K562 (cell line): Measurements from ENCODE around the gene KIRREL1. TPM values are rescaled to one million over a fixed set of nuclear protein-coding genes. Genes with fewer than 3 reads are reported as not detected.

Experiments used
- ATAC-seq: fragments of 200-7000 bp; cut with Tn5 transposase; 3 replicates; pipeline ENCODE4 v1.9.1; 2020; ENCODE audit warnings: moderate library complexity
- BruUV-seq: library from RNA; stranded (reverse); fragments of 400-500 nt; replicated peaks from 2 replicates; lab custom pipeline; 2021; lab: Mats Ljungman, UMichigan
- CTCF ChIA-PET: fragments of 300-600 bp; formaldehyde crosslinking; extraction: SDS; loops from one replicate; lab custom pipeline; 2021; ENCODE audit warnings: low intra/inter-chr PET ratio; lab: Yijun Ruan, JAX
- POLR2A ChIA-PET: fragments of 300-600, 350-650 bp; sonication (Branson Sonifier 250); formaldehyde crosslinking; extraction: SDS; loops from one replicate; lab custom pipeline; 2021; ENCODE audit warnings: antibody characterized with exemption, inconsistent platforms; lab: Yijun Ruan, JAX
- DNase-seq, 4 experiments: peaks; one replicate each; pipeline versions ENCODE4 v3.0.0 to v3.0.0-alpha.2; 2011 to 2018; ENCODE audit warnings: low spot score in 3 of 4, mixed read lengths in 3 of 4; ENCODE audit errors: extremely low read depth in 1 of 4
- FAIRE-seq: peaks from 2 replicates; lab custom pipeline; 2011; peaks lifted over from hg19 to GRCh38; lab: Jason Lieb, UNC
- H2AFZ ChIP-seq: 2 replicates; pipeline ENCODE4 v1.6.0; 2011; ENCODE audit warnings: low read depth, low read length, control low read depth, inconsistent platforms
- H3K27ac ChIP-seq: fragments of 200-600 bp; 3 replicates; pipeline ENCODE4 v1.8.0; 2011; ENCODE audit warnings: low read depth, mild to moderate bottlenecking, control low read depth, inconsistent platforms, low read length, moderate library complexity, mixed read lengths; ENCODE audit errors: extremely low read depth
- H3K27me3 ChIP-seq, 2 experiments: fragments of 300-600 bp in 1 of 2; 2 replicates in 1 of 2; 3 replicates in 1 of 2; pipeline versions ENCODE4 v1.6.0 to v1.8.0; 2011; ENCODE audit warnings: inconsistent platforms in 2 of 2, low read length in 2 of 2, mild to moderate bottlenecking in 1 of 2, mixed read lengths in 1 of 2, moderate library complexity in 1 of 2; ENCODE audit not compliant: control insufficient read depth in 2 of 2, insufficient read depth in 2 of 2
- H3K36me3 ChIP-seq: fragments of 300-600 bp; 3 replicates; pipeline ENCODE4 v1.8.0; 2011; ENCODE audit warnings: mild to moderate bottlenecking, low read length, inconsistent platforms; ENCODE audit not compliant: control insufficient read depth, insufficient read depth
- H3K4me1 ChIP-seq, 2 experiments: fragments of 200-600 bp in 1 of 2; replicated peaks in 1 of 2; 2 replicates in 1 of 2; 3 replicates in 1 of 2; pipeline versions ENCODE4 v1.5.1 to v1.8.0; 2011; ENCODE audit warnings: inconsistent platforms in 2 of 2, low read length in 2 of 2, mild to moderate bottlenecking in 1 of 2, mixed read lengths in 1 of 2, moderate library complexity in 1 of 2; ENCODE audit not compliant: control insufficient read depth in 2 of 2, insufficient read depth in 2 of 2
- H3K4me2 ChIP-seq: 2 replicates; pipeline ENCODE4 v1.6.1; 2011; ENCODE audit warnings: low read length, control low read depth, inconsistent platforms, mixed read lengths; ENCODE audit not compliant: insufficient read depth
- H3K4me3 ChIP-seq: fragments of 200-600 bp; sonication (generic), shearing (Covaris generic); 2 replicates; pipeline ENCODE4 v1.5.1; 2016; ENCODE audit warnings: control low read depth, inconsistent platforms
- H3K79me2 ChIP-seq: fragments of 200-600 bp; 3 replicates; pipeline ENCODE4 v1.8.0; 2011; ENCODE audit warnings: low read length, inconsistent platforms; ENCODE audit not compliant: control insufficient read depth, insufficient read depth
- H3K9ac ChIP-seq, 2 experiments: 2 replicates each; pipeline versions ENCODE4 v1.6.0 to v1.6.1; 2011; ENCODE audit warnings: low read depth in 2 of 2, low read length in 2 of 2, control low read depth in 1 of 2, inconsistent platforms in 1 of 2, mild to moderate bottlenecking in 1 of 2, mixed read lengths in 1 of 2; ENCODE audit not compliant: insufficient read depth in 1 of 2
- H3K9me1 ChIP-seq: one replicate; pipeline ENCODE4 v1.6.0; 2011; ENCODE audit warnings: inconsistent platforms, mild to moderate bottlenecking, low read length, moderate library complexity; ENCODE audit not compliant: control insufficient read depth, insufficient read depth
- H3K9me3 ChIP-seq: replicated peaks from 2 replicates; pipeline ENCODE4 v1.5.1; 2011; ENCODE audit warnings: low read depth, low read length, inconsistent platforms; ENCODE audit not compliant: control insufficient read depth, insufficient read depth
- H4K20me1 ChIP-seq: replicated peaks from 2 replicates; pipeline ENCODE4 v1.6.1; 2011; ENCODE audit warnings: low read length, inconsistent platforms, mixed read lengths; ENCODE audit not compliant: control insufficient read depth, insufficient read depth
- CHCHD3 ChIP-seq: fragments of 250-450 bp; sonication (Bioruptor Pico); IDR thresholded peaks from 2 replicates; pipeline ENCODE4 v2.1.2; 2022; ENCODE audit warnings: mild to moderate bottlenecking
- WGBS: fragments of 100-300 bp; shearing (Covaris generic); methylation state at CpG from one replicate; pipeline ENCODE4 v1.1.6; 2016; ENCODE audit warnings: low coverage, mixed read lengths; ENCODE audit not compliant: insufficient coverage; ENCODE audit errors: missing lambda C conversion rate; 5-methylcytosine and 5-hydroxymethylcytosine counted together
- in situ Hi-C: fragments of 300-500 bp; cut with MboI; formaldehyde crosslinking; loops from 4 replicates; pipeline ENCODE4 v1.15.0; 2018; ENCODE audit warnings: inconsistent platforms, mixed read lengths
- intact Hi-C: fragments of 100-400 bp; cut with micrococcal nuclease; formaldehyde crosslinking; loops from 2 replicates; pipeline ENCODE4 v1.14.2; 2022
- polyA plus RNA-seq, 8 experiments: library from polyadenylated mRNA; depleted of rRNA in 4 of 8; stranded (reverse) in 5 of 8; unstranded in 3 of 8; fragments of >200 nt; fragmentation: Nextera tagmentation in 2 of 8; fragmentation: Illumina TruSeq in 1 of 8; extraction: Ambion mirVana in 2 of 8; extraction: Trizol in 1 of 8; gene quantifications; 2 replicates each; pipeline versions ENCODE4 v1.2.1 to v1.2.3, GENCODE V29; 2011 to 2014; ENCODE audit warnings: inconsistent platforms in 1 of 8, missing spikeins in 1 of 8
- total RNA-seq, 7 experiments: library from RNA; depleted of rRNA in 6 of 7; stranded (reverse); fragments of >200 nt in 6 of 7; fragmentation: Illumina TruSeq in 2 of 7; extraction: Trizol in 2 of 7; gene quantifications; 2 replicates each; pipeline versions ENCODE4 v1.2.1 to v1.2.3, GENCODE V29; 2011 to 2021; ENCODE audit warnings: low replicate concordance in 1 of 7
- TF ChIP-seq, protein P1 (sequence below), 3 experiments: IDR thresholded peaks in 2 of 3; conservative IDR thresholded peaks in 1 of 3; 2 replicates each; pipeline ENCODE4 v1.5.1; 2011 to 2012; ENCODE audit warnings: low read length in 3 of 3, mild to moderate bottlenecking in 3 of 3, control low read depth in 2 of 3, improper control_type of control experiment in 1 of 3, inconsistent platforms in 1 of 3, low read depth in 1 of 3, mixed read lengths in 1 of 3, moderate library complexity in 1 of 3; ENCODE audit not compliant: insufficient read depth in 2 of 3

The KIRREL1 gene
- total and polyA plus RNA-seq, 9 of the 15 experiments (the other 6 are each of a cell fraction or from before 2014, with no cell fraction given): under 0.01 to 0.22 (median 0.03) TPM; not detected in 3

DNA sequence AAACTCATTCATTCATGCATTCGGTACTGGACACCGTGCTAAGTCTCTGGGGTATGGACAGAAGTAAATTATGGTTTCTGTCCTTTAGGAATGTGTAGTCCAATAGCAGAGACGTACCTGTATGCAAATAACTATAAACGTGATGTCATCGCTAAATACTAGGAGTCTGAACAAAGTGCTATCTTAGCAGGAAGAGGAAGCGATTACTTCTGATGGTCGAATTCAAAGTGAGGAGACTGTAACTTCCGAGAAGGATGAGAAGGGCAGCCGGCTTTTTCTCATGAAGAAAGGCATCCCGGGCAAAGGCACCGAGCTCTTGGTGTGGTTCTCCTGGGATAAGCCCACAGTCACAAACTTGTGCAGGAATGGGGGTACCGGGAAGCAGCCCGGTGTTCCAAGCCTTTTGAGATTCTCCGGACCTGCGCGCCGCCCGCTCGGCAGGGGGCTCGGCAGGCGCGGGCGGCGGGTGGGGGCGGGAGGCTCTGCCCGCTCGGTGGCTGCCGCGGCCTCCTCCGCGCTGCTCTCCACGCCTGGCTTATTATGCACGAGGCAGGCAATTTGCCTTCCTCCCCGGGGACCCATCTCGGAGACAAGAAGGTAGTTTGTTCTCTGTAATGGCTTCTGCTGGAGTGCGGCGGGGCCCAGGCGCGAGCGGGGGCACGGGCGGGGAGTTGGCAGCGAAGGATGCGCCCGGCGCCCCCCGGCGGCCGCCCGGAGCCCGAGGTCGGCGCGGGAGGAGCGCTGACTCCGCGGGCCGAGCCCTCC lies 119.7 kb downstream of the KIRREL1 start:
- intact Hi-C loops: no loop called here
- BruUV-seq: no TSS peak
- POLR2A ChIA-PET: interaction anchor here (0.6 kb wide), 1 partner anchor 40 kb away, joined by 3 read pairs; no protein-coding TSS in a partner anchor
- Histone ChIP-seq H3K9me1 (no peaks in the 10 kb centered on the region), H3K9ac (no peak overlapping the region), H3K79me2 (no peaks in the 10 kb centered on the region), H3K27me3 (peaks cover 6 to 22% of the 10 kb centered on the region in 2 experiments; a peak in 3 of 5 replicates)
- TF ChIP-seq CHCHD3 (CRISPR knock-in tag): no peak
- TF ChIP-seq, protein P1, sequence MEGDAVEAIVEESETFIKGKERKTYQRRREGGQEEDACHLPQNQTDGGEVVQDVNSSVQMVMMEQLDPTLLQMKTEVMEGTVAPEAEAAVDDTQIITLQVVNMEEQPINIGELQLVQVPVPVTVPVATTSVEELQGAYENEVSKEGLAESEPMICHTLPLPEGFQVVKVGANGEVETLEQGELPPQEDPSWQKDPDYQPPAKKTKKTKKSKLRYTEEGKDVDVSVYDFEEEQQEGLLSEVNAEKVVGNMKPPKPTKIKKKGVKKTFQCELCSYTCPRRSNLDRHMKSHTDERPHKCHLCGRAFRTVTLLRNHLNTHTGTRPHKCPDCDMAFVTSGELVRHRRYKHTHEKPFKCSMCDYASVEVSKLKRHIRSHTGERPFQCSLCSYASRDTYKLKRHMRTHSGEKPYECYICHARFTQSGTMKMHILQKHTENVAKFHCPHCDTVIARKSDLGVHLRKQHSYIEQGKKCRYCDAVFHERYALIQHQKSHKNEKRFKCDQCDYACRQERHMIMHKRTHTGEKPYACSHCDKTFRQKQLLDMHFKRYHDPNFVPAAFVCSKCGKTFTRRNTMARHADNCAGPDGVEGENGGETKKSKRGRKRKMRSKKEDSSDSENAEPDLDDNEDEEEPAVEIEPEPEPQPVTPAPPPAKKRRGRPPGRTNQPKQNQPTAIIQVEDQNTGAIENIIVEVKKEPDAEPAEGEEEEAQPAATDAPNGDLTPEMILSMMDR (IDR thresholded peaks at IDR 0.05 in 2 of 3, conservative IDR thresholded peaks at IDR 0.05 in 1 of 3; ENCODE audit: insufficient read depth in 2 of 3, low read depth in 1 of 3, low read length in 3 of 3): 0 out of 6 replicates have a peak, but pooled peaks of 1 of the 3 experiments have one; percentile 5
- TF ChIP-seq, all 486 proteins: peak for 1
- ATAC-seq (no peak; the same call in 2 of the 3 replicates), FAIRE-seq (no peak), DNase-seq (no peak)
- Histone ChIP-seq H3K4me2 (no peak overlapping the region), H4K20me1 (no peaks in the 10 kb centered on the region), H3K4me3 (no peak overlapping the region), H2AFZ (no peak overlapping the region), H3K27ac (no peak overlapping the region), H3K9me3 (peaks cover 6% of the 10 kb centered on the region), H3K4me1 (peaks cover 0 to 6% of the 10 kb centered on the region in 2 experiments; a peak in 2 of 5 replicates), H3K36me3 (no peaks in the 10 kb centered on the region)
- CTCF ChIA-PET: no interaction called here
- in situ Hi-C loops: no loop called here
- 11% methylated on average over 41 of the region's 58 CpGs for WGBS
